Vagina (tissue), 2 donors: Measurements from ENCODE around the gene TMPRSS3. TPM values are rescaled to one million over a fixed set of nuclear protein-coding genes. Genes with fewer than 3 reads are reported as not detected.

Experiments used
- DNase-seq, 2 donors: peaks; one replicate each; pipeline ENCODE4 v3.0.0-alpha.2; 2017; ENCODE audit errors: extremely low spot score in 2 of 2
- H3K27ac ChIP-seq: fragments of 200-600 bp; sonication (generic); one replicate; pipeline ENCODE4 v1.5.1; 2019
- H3K27me3 ChIP-seq: fragments of 200-600 bp; sonication (generic); one replicate; pipeline ENCODE4 v1.5.1; 2019
- H3K36me3 ChIP-seq, 2 donors: fragments of 200-600 bp; sonication (generic); one replicate each; pipeline ENCODE4 v1.5.1; 2017 to 2019
- H3K4me1 ChIP-seq: fragments of 200-600 bp; sonication (generic); one replicate; pipeline ENCODE4 v1.5.1; 2019
- H3K4me3 ChIP-seq, 2 donors: fragments of 200-600 bp; sonication (generic); 1 replicate in 1 of 2; 2 replicates in 1 of 2; pipeline ENCODE4 v1.5.1; 2016 to 2019
- H3K9me3 ChIP-seq: fragments of 200-600 bp; sonication (generic); one replicate; pipeline ENCODE4 v1.5.1; 2019
- CTCF ChIP-seq, 3 experiments: fragments of 450-650 bp in 2 of 3; fragments of 200-600 bp in 1 of 3; sonication (generic) in 1 of 3; IDR thresholded peaks; one replicate each; pipeline ENCODE4 v1.5.1; 2017 to 2019; ENCODE audit warnings: antibody characterized with exemption in 3 of 3, mild to moderate bottlenecking in 2 of 3, moderate library complexity in 2 of 3
- POLR2A ChIP-seq, 2 donors: fragments of 450-650 bp; IDR thresholded peaks; one replicate each; pipeline ENCODE4 v1.6.1; 2017; ENCODE audit warnings: antibody characterized with exemption in 2 of 2, mild to moderate bottlenecking in 2 of 2, moderate library complexity in 2 of 2
- POLR2AphosphoS5 ChIP-seq, 2 donors: sonication (generic); formaldehyde crosslinking; IDR thresholded peaks; one replicate each; pipeline ENCODE4 v1.9.0; 2017; ENCODE audit warnings: antibody characterized with exemption in 2 of 2, mild to moderate bottlenecking in 2 of 2, low read depth in 1 of 2; ENCODE audit not compliant: insufficient read depth in 1 of 2
- intact Hi-C: fragments of 100-400 bp; cut with DNase I; formaldehyde crosslinking; loops from one replicate; pipeline ENCODE4 v1.15.1; 2023
- total RNA-seq: library from RNA; depleted of rRNA; stranded (reverse); fragments of >200 nt; gene quantifications from one replicate; pipeline ENCODE4 v1.2.3, GENCODE V29; 2016

Gene TMPRSS3
- total RNA-seq, 1 donor from 2014 or later: 0.25 TPM

DNA sequence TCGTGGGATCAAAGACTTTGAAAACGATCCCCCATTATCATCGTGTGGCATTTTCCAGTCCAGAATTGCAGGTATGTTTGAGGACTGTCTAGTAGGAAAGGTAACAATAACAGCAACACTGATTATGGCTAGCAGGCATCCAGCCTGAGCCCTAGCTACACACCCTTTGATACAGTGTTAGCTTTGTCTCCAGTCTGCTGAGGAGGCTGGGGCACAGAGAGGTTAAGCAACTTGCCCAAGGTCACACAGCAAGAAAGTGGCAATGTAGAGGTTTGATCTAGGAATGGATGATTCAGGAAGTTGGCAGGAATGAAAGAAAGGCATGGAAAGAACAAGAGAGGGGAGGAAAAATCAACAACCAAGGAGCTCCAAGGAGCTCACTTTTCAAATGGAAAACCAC lies 39.0 kb upstream of the TMPRSS3 start:
- no peak for DNase-seq
- H3K9me3 ChIP-seq: peaks cover 4% of the 10 kb centered on the region
- no peaks in the 10 kb centered on the region for H3K4me1 ChIP-seq
- no peaks in the 10 kb centered on the region for H3K27me3 ChIP-seq
- no peak overlapping the region for H3K27ac ChIP-seq
- intact Hi-C loops: no loop called here
- no peak for TF ChIP-seq POLR2AphosphoS5 (IDR thresholded peaks at IDR 0.05; ENCODE audit: insufficient read depth in 1 of 2, low read depth in 1 of 2)
- no peak for TF ChIP-seq POLR2A (IDR thresholded peaks at IDR 0.05)
- no peak for TF ChIP-seq CTCF (IDR thresholded peaks at IDR 0.05)
- H3K4me3 ChIP-seq: no peak overlapping the region
- no peaks in the 10 kb centered on the region for H3K36me3 ChIP-seq

DNA sequence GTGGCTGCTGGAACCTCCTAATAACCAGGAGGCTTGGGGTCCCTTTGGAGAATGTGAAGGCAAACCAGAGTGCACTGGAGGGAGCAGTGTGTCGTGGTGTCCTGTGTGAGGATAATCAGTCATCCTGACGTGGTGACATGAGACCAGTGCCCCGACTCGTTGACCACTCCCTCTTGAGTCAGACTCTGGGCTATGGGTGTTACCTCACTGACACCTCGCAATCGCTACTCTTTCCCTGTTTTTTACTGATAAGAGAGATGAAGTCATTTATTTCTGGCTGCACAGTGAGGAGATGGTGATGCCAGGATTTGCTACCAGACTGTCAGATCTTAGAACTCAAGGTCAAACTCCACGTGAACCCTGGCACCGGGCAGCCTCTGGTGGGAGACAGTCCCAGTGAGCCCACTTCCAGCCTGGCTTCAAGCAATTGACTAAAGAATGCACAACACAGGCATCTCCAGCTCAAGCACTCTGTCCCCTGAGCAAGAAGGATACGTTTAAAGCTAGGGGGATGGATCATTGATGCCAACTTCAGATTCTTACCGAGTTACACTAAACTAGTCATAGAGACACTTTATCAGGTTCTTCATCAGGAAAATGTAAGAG lies 38.2 kb upstream of the TMPRSS3 start:
- peaks cover 4% of the 10 kb centered on the region for H3K9me3 ChIP-seq
- H3K4me3 ChIP-seq: no peak overlapping the region
- no peak for TF ChIP-seq POLR2AphosphoS5 (IDR thresholded peaks at IDR 0.05; ENCODE audit: insufficient read depth in 1 of 2, low read depth in 1 of 2)
- TF ChIP-seq POLR2A (IDR thresholded peaks at IDR 0.05): no peak
- TF ChIP-seq CTCF (IDR thresholded peaks at IDR 0.05): no peak
- no peaks in the 10 kb centered on the region for H3K27me3 ChIP-seq
- H3K36me3 ChIP-seq: no peaks in the 10 kb centered on the region
- intact Hi-C loops: no loop called here
- no peak overlapping the region for H3K27ac ChIP-seq
- no peak for DNase-seq
- H3K4me1 ChIP-seq: no peaks in the 10 kb centered on the region

DNA sequence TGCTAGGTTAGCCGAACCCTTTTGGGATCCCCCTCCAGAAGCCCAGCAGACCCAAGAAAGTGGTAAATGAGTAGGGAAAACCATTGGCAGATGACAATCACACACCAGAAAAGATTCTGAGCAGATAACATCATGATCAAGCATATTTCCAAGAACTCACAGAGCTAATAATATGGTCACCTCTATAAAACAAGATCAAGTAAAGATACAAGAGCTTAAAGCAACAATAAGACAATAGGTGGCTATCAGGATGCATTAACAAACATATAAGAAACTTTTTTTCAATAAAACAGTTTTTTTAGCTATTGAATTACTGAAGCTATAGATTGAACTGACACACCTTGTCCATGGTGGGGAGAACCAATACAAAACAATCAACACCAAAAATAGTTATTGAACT lies 36.8 kb upstream of the TMPRSS3 start:
- TF ChIP-seq POLR2A (IDR thresholded peaks at IDR 0.05) (no peak), CTCF (IDR thresholded peaks at IDR 0.05) (no peak), POLR2AphosphoS5 (IDR thresholded peaks at IDR 0.05; ENCODE audit: insufficient read depth in 1 of 2, low read depth in 1 of 2) (no peak)
- intact Hi-C loops: no loop called here
- Histone ChIP-seq H3K9me3 (peaks cover 4% of the 10 kb centered on the region), H3K4me3 (no peak overlapping the region), H3K27ac (no peak overlapping the region), H3K4me1 (no peaks in the 10 kb centered on the region), H3K27me3 (no peaks in the 10 kb centered on the region), H3K36me3 (no peaks in the 10 kb centered on the region)
- no peak for DNase-seq

DNA sequence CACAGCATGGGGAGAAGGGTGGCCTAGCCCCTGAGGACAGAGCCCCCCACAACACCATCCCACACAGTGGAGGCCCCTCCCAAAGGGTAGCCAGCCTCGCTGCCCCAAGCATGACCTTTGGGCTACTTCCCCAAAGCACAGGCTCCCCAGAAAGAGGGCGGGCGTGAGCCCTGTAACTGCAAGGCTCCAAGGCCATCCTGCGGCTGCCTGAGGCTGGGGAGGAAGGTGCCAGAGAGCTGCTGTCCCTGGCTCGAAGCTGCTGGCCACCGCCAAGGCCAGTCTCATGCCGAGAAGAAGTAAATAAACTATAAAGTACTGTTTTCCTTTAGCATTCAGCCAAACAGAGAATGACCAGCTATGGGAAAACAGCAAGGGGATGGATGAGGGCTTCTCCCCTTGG lies 35.3 kb upstream of the TMPRSS3 start:
- TF ChIP-seq POLR2AphosphoS5 (IDR thresholded peaks at IDR 0.05; ENCODE audit: insufficient read depth in 1 of 2, low read depth in 1 of 2): no peak
- no peak for TF ChIP-seq CTCF (IDR thresholded peaks at IDR 0.05)
- TF ChIP-seq POLR2A (IDR thresholded peaks at IDR 0.05): no peak
- Histone ChIP-seq H3K4me1 (no peaks in the 10 kb centered on the region), H3K27ac (no peak overlapping the region), H3K27me3 (no peaks in the 10 kb centered on the region), H3K36me3 (no peaks in the 10 kb centered on the region), H3K4me3 (no peak overlapping the region), H3K9me3 (peaks cover 4% of the 10 kb centered on the region)
- DNase-seq: no peak
- intact Hi-C loops: no loop called here

DNA sequence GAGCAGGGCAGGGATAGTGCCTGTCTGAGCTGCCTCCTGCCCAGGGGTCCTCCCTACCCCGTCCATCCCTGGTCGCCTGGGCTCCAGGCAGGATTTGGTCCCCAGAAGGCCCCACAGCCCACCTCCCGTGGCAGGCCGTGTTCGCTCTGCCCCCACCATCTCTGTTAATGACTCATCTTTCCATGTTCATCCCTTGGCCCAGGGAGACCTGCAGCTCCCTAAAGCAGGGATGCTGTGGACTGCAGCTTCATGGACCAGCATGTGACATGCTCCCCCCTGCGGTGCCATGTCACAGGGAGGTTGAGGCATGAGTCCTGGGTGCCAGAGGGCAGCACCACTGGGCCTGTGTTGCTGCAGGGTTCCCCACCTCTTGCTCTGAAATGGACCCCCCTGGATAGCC lies 34.7 kb upstream of the TMPRSS3 start:
- Histone ChIP-seq H3K4me1 (no peaks in the 10 kb centered on the region), H3K4me3 (no peak overlapping the region), H3K36me3 (no peaks in the 10 kb centered on the region), H3K27ac (no peak overlapping the region), H3K9me3 (peaks cover 4% of the 10 kb centered on the region), H3K27me3 (no peaks in the 10 kb centered on the region)
- intact Hi-C loops: no loop called here
- DNase-seq: no peak
- TF ChIP-seq CTCF (IDR thresholded peaks at IDR 0.05) (no peak), POLR2A (IDR thresholded peaks at IDR 0.05) (no peak), POLR2AphosphoS5 (IDR thresholded peaks at IDR 0.05; ENCODE audit: insufficient read depth in 1 of 2, low read depth in 1 of 2) (no peak)
